Osteoblast (primary cell): ENCODE data around the gene MUC5AC. TPM values are rescaled to one million over a fixed set of nuclear protein-coding genes. Genes with fewer than 3 reads are reported as not detected.

Experiments used
- DNase-seq: peaks from one replicate; pipeline ENCODE4 v3.0.0; 2011; ENCODE audit warnings: low spot score, mixed read lengths; ENCODE audit not compliant: insufficient read length; ENCODE audit errors: missing footprints
- H2AFZ ChIP-seq: 2 replicates; pipeline ENCODE4 v1.6.0; 2011; ENCODE audit warnings: mild to moderate bottlenecking, low read length
- H3K27ac ChIP-seq: 2 replicates; pipeline ENCODE4 v1.5.1; 2011; ENCODE audit warnings: mild to moderate bottlenecking, low read depth, low read length, moderate library complexity
- H3K27me3 ChIP-seq: 2 replicates; pipeline ENCODE4 v1.6.0; 2012; ENCODE audit warnings: mild to moderate bottlenecking, control low read depth, inconsistent platforms, low read length, moderate library complexity; ENCODE audit not compliant: insufficient read depth
- H3K36me3 ChIP-seq: 2 replicates; pipeline ENCODE4 v1.5.1; 2011; ENCODE audit warnings: mild to moderate bottlenecking, low read length, control low read depth, moderate library complexity; ENCODE audit not compliant: insufficient read depth
- H3K4me1 ChIP-seq: 2 replicates; pipeline ENCODE4 v1.5.1; 2011; ENCODE audit warnings: mild to moderate bottlenecking, low read length, control low read depth, moderate library complexity; ENCODE audit not compliant: insufficient read depth
- H3K4me2 ChIP-seq: 2 replicates; pipeline ENCODE4 v1.6.0; 2011; ENCODE audit warnings: mild to moderate bottlenecking, low read length; ENCODE audit not compliant: insufficient read depth
- H3K4me3 ChIP-seq: fragments of 200-600 bp; sonication (generic); 3 replicates; pipeline ENCODE4 v1.5.1; 2012; ENCODE audit warnings: mild to moderate bottlenecking, low read length, inconsistent platforms; ENCODE audit not compliant: insufficient read depth
- H3K79me2 ChIP-seq: 2 replicates; pipeline ENCODE4 v1.6.0; 2012; ENCODE audit warnings: mild to moderate bottlenecking, low read length, control low read depth, inconsistent platforms; ENCODE audit not compliant: insufficient read depth
- H3K9me3 ChIP-seq: 2 replicates; pipeline ENCODE4 v1.5.1; 2011; ENCODE audit warnings: low read depth, low read length, control low read depth
- H4K20me1 ChIP-seq: 2 replicates; pipeline ENCODE4 v1.6.0; 2012; ENCODE audit warnings: mild to moderate bottlenecking, low read length, control low read depth; ENCODE audit not compliant: insufficient read depth
- total RNA-seq: library from RNA; depleted of rRNA; stranded (reverse); fragments of >200 nt; gene quantifications from 2 replicates; pipeline ENCODE4 v1.2.3, GENCODE V29; 2012
- TF ChIP-seq, protein P1 (sequence below): IDR thresholded peaks from 2 replicates; pipeline ENCODE4 v1.5.1; 2011; ENCODE audit warnings: mild to moderate bottlenecking, low read depth, low read length, moderate library complexity; ENCODE audit errors: extremely low read depth

MUC5AC gene
- total RNA-seq, 1 donor = not detected

DNA sequence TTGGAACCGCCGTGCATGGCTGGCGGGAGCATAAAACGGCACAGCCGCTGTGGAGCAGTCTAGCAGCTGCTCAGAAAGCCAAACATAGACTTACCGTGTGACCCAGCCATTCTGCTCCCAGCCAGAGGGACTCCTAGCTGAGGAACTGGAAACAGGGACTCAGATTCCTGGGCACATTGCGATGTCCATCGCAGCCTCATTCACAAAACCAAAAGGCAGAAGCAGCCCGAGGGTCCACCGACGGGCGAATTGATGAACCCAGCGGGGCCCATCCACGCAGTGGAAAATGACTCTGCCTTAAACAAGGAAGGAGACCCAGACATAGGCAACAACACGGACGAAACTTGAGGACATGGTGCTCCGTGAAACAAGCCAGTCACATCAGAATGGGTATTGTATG is 59.4 kb downstream of the MUC5AC start:
- Histone ChIP-seq H4K20me1 (no peaks in the 10 kb centered on the region), H3K4me3 (no peak overlapping the region), H3K9me3 (no peaks in the 10 kb centered on the region), H2AFZ (no peak overlapping the region), H3K27ac (no peak overlapping the region), H3K36me3 (no peaks in the 10 kb centered on the region), H3K4me1 (no peaks in the 10 kb centered on the region), H3K4me2 (no peak overlapping the region), H3K79me2 (no peaks in the 10 kb centered on the region), H3K27me3 (peaks cover 11% of the 10 kb centered on the region)
- DNase-seq = peak; percentile 36
- TF ChIP-seq, protein P1, sequence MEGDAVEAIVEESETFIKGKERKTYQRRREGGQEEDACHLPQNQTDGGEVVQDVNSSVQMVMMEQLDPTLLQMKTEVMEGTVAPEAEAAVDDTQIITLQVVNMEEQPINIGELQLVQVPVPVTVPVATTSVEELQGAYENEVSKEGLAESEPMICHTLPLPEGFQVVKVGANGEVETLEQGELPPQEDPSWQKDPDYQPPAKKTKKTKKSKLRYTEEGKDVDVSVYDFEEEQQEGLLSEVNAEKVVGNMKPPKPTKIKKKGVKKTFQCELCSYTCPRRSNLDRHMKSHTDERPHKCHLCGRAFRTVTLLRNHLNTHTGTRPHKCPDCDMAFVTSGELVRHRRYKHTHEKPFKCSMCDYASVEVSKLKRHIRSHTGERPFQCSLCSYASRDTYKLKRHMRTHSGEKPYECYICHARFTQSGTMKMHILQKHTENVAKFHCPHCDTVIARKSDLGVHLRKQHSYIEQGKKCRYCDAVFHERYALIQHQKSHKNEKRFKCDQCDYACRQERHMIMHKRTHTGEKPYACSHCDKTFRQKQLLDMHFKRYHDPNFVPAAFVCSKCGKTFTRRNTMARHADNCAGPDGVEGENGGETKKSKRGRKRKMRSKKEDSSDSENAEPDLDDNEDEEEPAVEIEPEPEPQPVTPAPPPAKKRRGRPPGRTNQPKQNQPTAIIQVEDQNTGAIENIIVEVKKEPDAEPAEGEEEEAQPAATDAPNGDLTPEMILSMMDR = no peak

DNA sequence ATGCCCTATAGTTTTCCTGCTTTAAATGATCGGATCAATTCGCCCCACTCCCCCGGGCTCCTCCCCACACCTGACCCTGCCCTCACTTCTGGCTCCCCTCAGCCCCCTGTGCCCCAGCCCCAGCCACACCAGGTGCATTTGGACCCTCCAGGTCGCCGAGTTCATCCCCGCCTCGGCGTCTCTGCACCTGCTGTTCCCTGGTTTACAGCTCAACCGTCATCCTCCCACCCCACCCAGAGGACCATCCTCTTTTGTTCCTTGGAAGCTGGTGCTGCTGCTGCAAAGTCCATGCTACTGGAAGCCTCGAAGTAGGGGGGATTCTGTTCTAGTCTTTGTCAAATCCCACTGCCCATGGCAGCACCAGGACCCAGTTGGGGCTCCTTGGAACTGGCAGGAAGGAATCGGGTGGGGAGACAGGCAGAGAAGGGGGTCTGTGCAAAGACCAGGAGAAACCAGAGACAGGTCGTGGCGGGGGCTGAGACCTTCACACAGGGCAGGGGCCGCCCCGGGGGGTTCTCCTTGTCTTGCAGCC is 60.6 kb downstream of the MUC5AC start:
- no peaks in the 10 kb centered on the region for H3K79me2 ChIP-seq

DNA sequence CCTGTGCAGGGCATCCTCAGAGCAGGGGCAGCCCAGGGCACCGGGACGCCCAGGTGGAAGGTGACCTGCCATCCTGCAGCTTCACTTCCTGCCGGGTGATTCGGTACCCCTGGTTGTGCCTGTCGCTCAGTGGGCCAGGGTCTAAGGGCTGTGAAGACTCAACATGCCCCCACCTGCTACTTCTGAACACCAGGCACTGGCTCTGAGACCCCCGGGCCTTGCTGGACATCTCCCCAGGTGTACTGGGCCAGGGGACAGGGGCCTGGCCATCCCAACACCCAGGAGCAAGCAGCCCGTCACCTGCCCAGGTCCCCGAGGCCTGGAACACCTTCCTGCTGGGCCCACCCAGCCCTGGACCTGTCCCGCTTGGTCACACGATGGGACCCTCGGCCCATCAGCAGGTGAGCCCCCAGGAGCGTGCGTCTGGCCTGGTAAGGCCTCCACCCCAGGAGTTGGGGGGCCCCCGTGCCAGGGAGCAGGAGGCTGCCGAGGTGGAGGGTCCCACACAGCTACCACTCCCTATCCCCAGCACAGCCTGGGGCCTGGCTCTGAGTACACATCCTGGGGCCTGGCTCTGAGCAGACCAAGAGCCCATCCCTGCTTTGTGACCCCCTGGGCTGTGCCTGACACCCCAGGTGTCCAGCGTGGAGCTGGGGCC is 61.2 kb downstream of the MUC5AC start:
- Histone ChIP-seq H3K27me3 (peaks cover 9% of the 10 kb centered on the region), H2AFZ (no peak overlapping the region), H3K27ac (no peak overlapping the region), H3K4me1 (no peaks in the 10 kb centered on the region), H3K9me3 (no peaks in the 10 kb centered on the region), H4K20me1 (no peaks in the 10 kb centered on the region), H3K36me3 (no peaks in the 10 kb centered on the region), H3K79me2 (no peaks in the 10 kb centered on the region), H3K4me2 (no peak overlapping the region), H3K4me3 (no peak overlapping the region)
- peak; percentile 80 for DNase-seq
- TF ChIP-seq, protein P1 = no peak

More for the DNA sequence above, 60.6 kb downstream of the MUC5AC start:
- Histone ChIP-seq H4K20me1 (no peaks in the 10 kb centered on the region), H3K36me3 (no peaks in the 10 kb centered on the region), H3K4me3 (no peak overlapping the region), H2AFZ (no peak overlapping the region), H3K9me3 (no peaks in the 10 kb centered on the region), H3K4me2 (no peak overlapping the region), H3K4me1 (no peaks in the 10 kb centered on the region), H3K27me3 (peaks cover 11% of the 10 kb centered on the region), H3K27ac (no peak overlapping the region)
- TF ChIP-seq, protein P1 = no peak
- peak; percentile 71 for DNase-seq

DNA sequence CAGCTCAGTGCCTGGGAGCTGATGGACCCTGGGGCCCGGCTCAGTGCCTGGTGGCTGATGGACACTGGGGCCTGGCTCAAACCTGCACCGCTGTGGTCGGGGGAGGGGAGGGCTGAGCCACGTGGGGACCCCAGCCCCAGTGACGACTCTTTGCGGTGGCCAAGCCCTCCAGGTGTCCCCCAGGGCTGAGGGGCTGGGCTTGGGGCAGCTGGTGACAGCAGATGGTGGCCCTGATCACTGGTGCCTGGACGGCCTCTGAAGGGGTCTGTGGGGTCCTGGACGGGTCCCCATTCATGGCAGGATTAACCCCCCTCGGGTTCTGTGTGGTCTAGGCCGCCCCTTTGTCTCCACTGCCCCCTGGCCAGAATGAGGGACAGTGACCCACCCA is 61.7 kb downstream of the MUC5AC start:
- peak; percentile 73 for DNase-seq
- Histone ChIP-seq H3K9me3 (no peaks in the 10 kb centered on the region), H3K4me2 (no peak overlapping the region), H3K36me3 (no peaks in the 10 kb centered on the region), H4K20me1 (no peaks in the 10 kb centered on the region), H3K4me1 (no peaks in the 10 kb centered on the region), H3K27me3 (peaks cover 5% of the 10 kb centered on the region), H3K4me3 (no peak overlapping the region), H3K79me2 (no peaks in the 10 kb centered on the region), H3K27ac (no peak overlapping the region), H2AFZ (no peak overlapping the region)
- TF ChIP-seq, protein P1 = no peak
